CD4-positive, alpha-beta T cell treated with Interleukin-10 for 1 hour (primary cell): ENCODE results near the gene FBXW8.
A peak's percentile ranks its signal among the peaks of the same experiment; 100 is the strongest.

ENCODE experiments used
- DNase-seq: peaks from one replicate; pipeline ENCODE4 v3.0.0-alpha.2; 2020

The FBXW8 gene

GRCh38 chr12:117060929-117061305 is 150.2 kb downstream of the FBXW8 start:
- no peak for DNase-seq

GRCh38 chr12:117061555-117062079 is 150.9 kb downstream of the FBXW8 start:
- DNase-seq, result no peak

- DNase-seq, result peak; percentile 52
Measured at GRCh38 chr12:117063162-117063911, 152.6 kb downstream of the FBXW8 start.

- DNase-seq, result no peak
Measured at GRCh38 chr12:117064049-117064448, 153.3 kb downstream of the FBXW8 start.

GRCh38 chr12:117064596-117064995 is 153.8 kb downstream of the FBXW8 start:
- DNase-seq, result no peak

- DNase-seq, result no peak
Measured at GRCh38 chr12:117067016-117067415, 156.3 kb downstream of the FBXW8 start.

GRCh38 chr12:117067638-117068037 is 156.9 kb downstream of the FBXW8 start:
- no peak for DNase-seq

GRCh38 chr12:117068492-117068891 is 157.7 kb downstream of the FBXW8 start:
- no peak for DNase-seq

- no peak for DNase-seq
Measured at GRCh38 chr12:117069101-117069797, 158.5 kb downstream of the FBXW8 start.

- DNase-seq, result no peak
Measured at GRCh38 chr12:117069926-117070900, 159.5 kb downstream of the FBXW8 start.

- no peak for DNase-seq
Measured at GRCh38 chr12:117071009-117071408, 160.3 kb downstream of the FBXW8 start.

GRCh38 chr12:117072106-117072505 is 161.4 kb downstream of the FBXW8 start:
- DNase-seq, result no peak

GRCh38 chr12:117072736-117073490 is 162.2 kb downstream of the FBXW8 start:
- no peak for DNase-seq

- DNase-seq, result no peak
Measured at GRCh38 chr12:117073611-117074010, 162.9 kb downstream of the FBXW8 start.

- DNase-seq, result no peak
Measured at GRCh38 chr12:117076410-117077372, 165.9 kb downstream of the FBXW8 start.

- no peak for DNase-seq
Measured at GRCh38 chr12:117079487-117079886, 168.7 kb downstream of the FBXW8 start.

- DNase-seq, result no peak
Measured at GRCh38 chr12:117080661-117081144, 170.0 kb downstream of the FBXW8 start.
